ENCODE measurements around the gene GRB10.

GRB10 gene

GRCh38 chr7:50782375-50783208, at the start of gene GRB10:
Gene GRB10 (minus strand): TSS chr7:50782896. CDS start chr7:50732322, 50,574 bp downstream.
- DNase-seq (ENCODE audit: low spot score) = no peak

GRCh38 chr7:50828801-50829200, 46.1 kb upstream of the GRB10 start:
- no peak for DNase-seq (ENCODE audit: low spot score)

GRCh38 chr7:50828116-50828515, 45.4 kb upstream of the GRB10 start:
- DNase-seq (ENCODE audit: low spot score) = no peak

GRCh38 chr7:50827281-50827680, 44.6 kb upstream of the GRB10 start:
- no peak for DNase-seq (ENCODE audit: low spot score)

- peak; percentile 92 for DNase-seq (ENCODE audit: low spot score)
These were observed 43.9 kb upstream of the GRB10 start for GRCh38 chr7:50826371-50827172.

- no peak for DNase-seq (ENCODE audit: low spot score)
These were observed 42.8 kb upstream of the GRB10 start for GRCh38 chr7:50825465-50825864.

GRCh38 chr7:50824882-50825281, 42.2 kb upstream of the GRB10 start:
- peak; percentile 10 for DNase-seq (ENCODE audit: low spot score)

GRCh38 chr7:50822706-50823105, 40.0 kb upstream of the GRB10 start:
- peak; percentile 12 for DNase-seq (ENCODE audit: low spot score)

GRCh38 chr7:50822110-50822509, 39.4 kb upstream of the GRB10 start:
- no peak for DNase-seq (ENCODE audit: low spot score)

- no peak for DNase-seq (ENCODE audit: low spot score)
These were observed 38.8 kb upstream of the GRB10 start for GRCh38 chr7:50821457-50822008.

- DNase-seq (ENCODE audit: low spot score) = no peak
These were observed 35.6 kb upstream of the GRB10 start for GRCh38 chr7:50818324-50818723.

- no peak for DNase-seq (ENCODE audit: low spot score)
These were observed 34.9 kb upstream of the GRB10 start for GRCh38 chr7:50817561-50817960.

GRCh38 chr7:50815138-50815537, 32.4 kb upstream of the GRB10 start:
- no peak for DNase-seq (ENCODE audit: low spot score)

- no peak for DNase-seq (ENCODE audit: low spot score)
These were observed 31.5 kb upstream of the GRB10 start for GRCh38 chr7:50814166-50814565.

- DNase-seq (ENCODE audit: low spot score) = peak; percentile 48
These were observed 30.3 kb upstream of the GRB10 start for GRCh38 chr7:50812841-50813475.

GRCh38 chr7:50812094-50812493, 29.4 kb upstream of the GRB10 start:
- no peak for DNase-seq (ENCODE audit: low spot score)

- no peak for DNase-seq (ENCODE audit: low spot score)
These were observed 25.7 kb upstream of the GRB10 start for GRCh38 chr7:50808282-50808888.

GRCh38 chr7:50807026-50807730, 24.5 kb upstream of the GRB10 start:
- no peak for DNase-seq (ENCODE audit: low spot score)

- DNase-seq (ENCODE audit: low spot score) = no peak
These were observed 23.4 kb upstream of the GRB10 start for GRCh38 chr7:50806143-50806542.

- DNase-seq (ENCODE audit: low spot score) = no peak
These were observed 22.9 kb upstream of the GRB10 start for GRCh38 chr7:50805447-50806125.

Data from RKO (cell line).